Esophagus muscularis mucosa (tissue), 4 donors: Measurements from ENCODE around the gene FAM83F. TPM values are rescaled to one million over a fixed set of nuclear protein-coding genes. Genes with fewer than 3 reads are reported as not detected.

ENCODE experiments used
- DNase-seq: peaks from one replicate; pipeline ENCODE4 v3.0.0-alpha.2; 2017; ENCODE audit errors: extremely low spot score
- H3K27ac ChIP-seq, 4 donors: fragments of 200-600 bp; sonication (generic); replicated peaks in 1 of 4; 1 replicate in 3 of 4; 2 replicates in 1 of 4; pipeline ENCODE4 v1.5.1; 2016 to 2019; ENCODE audit warnings: mild to moderate bottlenecking in 1 of 4
- H3K27me3 ChIP-seq, 4 donors: fragments of 200-600 bp; sonication (generic); one replicate each; pipeline versions ENCODE4 v1.5.1 to v1.6.0; 2016 to 2019
- H3K36me3 ChIP-seq, 4 donors: fragments of 200-600 bp; sonication (generic); one replicate each; pipeline ENCODE4 v1.5.1; 2016 to 2019
- H3K4me1 ChIP-seq, 4 donors: fragments of 200-600 bp; sonication (generic); one replicate each; pipeline ENCODE4 v1.5.1; 2016 to 2019
- H3K4me3 ChIP-seq, 4 donors: fragments of 200-600 bp; sonication (generic); 1 replicate in 2 of 4; 2 replicates in 2 of 4; pipeline ENCODE4 v1.5.1; 2016 to 2019; ENCODE audit warnings: mild to moderate bottlenecking in 4 of 4, moderate library complexity in 1 of 4
- H3K9me3 ChIP-seq, 4 donors: fragments of 200-600 bp; sonication (generic); 1 replicate in 3 of 4; 2 replicates in 1 of 4; pipeline ENCODE4 v1.5.1; 2016 to 2019
- EP300 ChIP-seq: sonication (generic); formaldehyde crosslinking; IDR thresholded peaks from one replicate; pipeline ENCODE4 v1.6.1; 2017; ENCODE audit warnings: antibody characterized with exemption
- POLR2A ChIP-seq: fragments of 450-650 bp; IDR thresholded peaks from one replicate; pipeline ENCODE4 v1.6.1; 2017; ENCODE audit warnings: antibody characterized with exemption, moderate library complexity, mild to moderate bottlenecking, low read depth
- POLR2AphosphoS5 ChIP-seq, 2 donors: sonication (generic); formaldehyde crosslinking; IDR thresholded peaks; one replicate each; pipeline ENCODE4 v1.6.1; 2017; ENCODE audit warnings: antibody characterized with exemption in 2 of 2
- WGBS: methylation state at CpG from one replicate; pipeline ENCODE4 v1.1.5; 2018; 5-methylcytosine and 5-hydroxymethylcytosine counted together
- intact Hi-C: fragments of 100-400 bp; cut with DNase I; formaldehyde crosslinking; loops from one replicate; pipeline ENCODE4 v1.15.1; 2023
- total RNA-seq, 4 donors: library from RNA; depleted of rRNA; stranded (reverse); fragments of >200 nt; gene quantifications; one replicate each; pipeline versions ENCODE4 v1.1.0 to v1.2.1, GENCODE V29; 2016
- TF ChIP-seq, protein P1 (sequence below), 3 experiments: fragments of 200-600 bp in 2 of 3; fragments of 450-650 bp in 1 of 3; sonication (generic) in 2 of 3; IDR thresholded peaks; one replicate each; pipeline ENCODE4 v1.5.1; 2017 to 2019; ENCODE audit warnings: antibody characterized with exemption in 3 of 3, mild to moderate bottlenecking in 2 of 3, moderate library complexity in 1 of 3

Gene FAM83F
- total RNA-seq, 4 donors from 2014 or later, result 0.19 to 0.66 (median 0.41) TPM

DNA sequence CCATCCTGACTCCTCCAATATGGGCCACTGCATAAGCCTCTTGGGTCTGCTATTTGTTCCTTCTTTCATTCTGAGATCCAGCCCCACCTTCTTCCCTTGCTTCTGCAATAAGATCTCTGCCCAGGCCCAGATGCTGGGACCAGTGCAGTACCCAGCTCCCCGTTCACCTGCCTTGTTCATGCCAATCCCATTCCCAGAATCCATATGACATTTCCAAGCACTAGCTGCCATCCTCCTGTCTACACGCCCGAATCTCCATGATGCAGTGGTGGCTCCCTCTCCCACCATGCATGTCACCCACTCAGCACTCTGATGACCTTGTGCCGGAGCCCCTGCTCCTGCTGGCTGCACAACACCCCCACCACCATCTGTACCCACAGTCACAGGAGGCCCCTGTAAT, 11.4 kb upstream of the FAM83F start:
- Histone ChIP-seq H3K4me1 (no peaks in the 10 kb centered on the region), H3K27ac (no peak overlapping the region), H3K36me3 (no peaks in the 10 kb centered on the region), H3K9me3 (no peaks in the 10 kb centered on the region), H3K27me3 (peaks cover 0 to 46% (median 0%) of the 10 kb centered on the region in 4 donors), H3K4me3 (no peak overlapping the region)
- TF ChIP-seq, protein P1, sequence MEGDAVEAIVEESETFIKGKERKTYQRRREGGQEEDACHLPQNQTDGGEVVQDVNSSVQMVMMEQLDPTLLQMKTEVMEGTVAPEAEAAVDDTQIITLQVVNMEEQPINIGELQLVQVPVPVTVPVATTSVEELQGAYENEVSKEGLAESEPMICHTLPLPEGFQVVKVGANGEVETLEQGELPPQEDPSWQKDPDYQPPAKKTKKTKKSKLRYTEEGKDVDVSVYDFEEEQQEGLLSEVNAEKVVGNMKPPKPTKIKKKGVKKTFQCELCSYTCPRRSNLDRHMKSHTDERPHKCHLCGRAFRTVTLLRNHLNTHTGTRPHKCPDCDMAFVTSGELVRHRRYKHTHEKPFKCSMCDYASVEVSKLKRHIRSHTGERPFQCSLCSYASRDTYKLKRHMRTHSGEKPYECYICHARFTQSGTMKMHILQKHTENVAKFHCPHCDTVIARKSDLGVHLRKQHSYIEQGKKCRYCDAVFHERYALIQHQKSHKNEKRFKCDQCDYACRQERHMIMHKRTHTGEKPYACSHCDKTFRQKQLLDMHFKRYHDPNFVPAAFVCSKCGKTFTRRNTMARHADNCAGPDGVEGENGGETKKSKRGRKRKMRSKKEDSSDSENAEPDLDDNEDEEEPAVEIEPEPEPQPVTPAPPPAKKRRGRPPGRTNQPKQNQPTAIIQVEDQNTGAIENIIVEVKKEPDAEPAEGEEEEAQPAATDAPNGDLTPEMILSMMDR (IDR thresholded peaks at IDR 0.05), result no peak
- TF ChIP-seq POLR2A (no peak), POLR2AphosphoS5 (IDR thresholded peaks at IDR 0.05) (no peak), EP300 (no peak)
- DNase-seq, result no peak
- intact Hi-C loops, result no loop called here
- WGBS, result 95% methylated on average over 4 of the region's 4 CpGs

DNA sequence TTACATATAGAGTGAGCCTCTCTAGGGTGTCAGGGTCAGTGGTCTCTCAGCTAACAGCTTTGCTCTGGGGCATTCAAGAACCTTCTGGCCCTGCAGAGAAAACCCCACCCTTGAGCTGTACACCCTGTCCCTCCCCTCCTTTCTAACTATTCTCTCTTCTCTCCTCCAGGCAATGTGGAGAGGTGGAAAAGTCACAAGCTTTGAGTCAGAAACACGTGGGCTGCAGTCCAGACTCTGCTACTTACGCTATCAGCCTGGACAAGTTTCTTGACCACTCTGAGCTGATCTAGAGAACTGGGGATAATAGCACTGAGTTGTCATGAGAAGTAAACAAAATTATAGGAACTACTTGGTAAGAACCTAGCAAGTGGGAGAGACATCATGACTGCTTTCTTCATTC, 10.7 kb upstream of the FAM83F start:
- Histone ChIP-seq H3K27me3 (peaks cover 0 to 43% (median 0%) of the 10 kb centered on the region in 4 donors), H3K4me1 (no peaks in the 10 kb centered on the region), H3K36me3 (no peaks in the 10 kb centered on the region), H3K4me3 (no peak overlapping the region), H3K27ac (no peak overlapping the region), H3K9me3 (no peaks in the 10 kb centered on the region)
- no peak for DNase-seq
- 73% methylated on average over 2 of the region's 2 CpGs for WGBS
- intact Hi-C loops, result no loop called here
- no peak for TF ChIP-seq POLR2AphosphoS5 (IDR thresholded peaks at IDR 0.05)
- TF ChIP-seq, protein P1 (IDR thresholded peaks at IDR 0.05), result no peak
- no peak for TF ChIP-seq EP300
- TF ChIP-seq POLR2A, result no peak

DNA sequence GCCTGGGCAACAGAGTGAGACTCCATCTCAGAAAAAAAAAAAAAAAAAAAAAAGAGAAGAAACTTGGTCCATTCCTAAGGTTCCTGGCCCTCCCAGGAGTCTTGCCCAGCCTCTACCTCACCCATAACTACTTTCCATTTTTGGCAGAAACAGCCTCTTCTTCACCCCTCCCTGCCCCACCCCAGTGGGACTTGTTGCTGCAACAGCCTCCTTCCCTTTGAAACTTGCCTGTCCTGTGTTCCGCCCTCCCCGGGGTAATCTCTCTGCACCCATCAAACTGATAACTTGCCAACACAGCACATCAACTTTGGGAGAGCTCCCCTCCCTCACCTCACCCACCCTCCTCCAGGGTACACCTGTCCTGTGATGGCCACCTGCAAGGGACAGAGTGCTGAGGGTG, 10.0 kb upstream of the FAM83F start:
- Histone ChIP-seq H3K4me3 (no peak overlapping the region), H3K27ac (no peak overlapping the region), H3K4me1 (no peaks in the 10 kb centered on the region), H3K27me3 (peaks cover 0 to 40% (median 0%) of the 10 kb centered on the region in 4 donors), H3K9me3 (no peaks in the 10 kb centered on the region), H3K36me3 (no peaks in the 10 kb centered on the region)
- TF ChIP-seq POLR2AphosphoS5 (IDR thresholded peaks at IDR 0.05), result no peak
- no peak for TF ChIP-seq EP300
- TF ChIP-seq, protein P1 (IDR thresholded peaks at IDR 0.05), result no peak
- TF ChIP-seq POLR2A, result no peak
- WGBS, result 95% methylated on average over 2 of the region's 2 CpGs
- intact Hi-C loops, result no loop called here
- DNase-seq, result no peak

DNA sequence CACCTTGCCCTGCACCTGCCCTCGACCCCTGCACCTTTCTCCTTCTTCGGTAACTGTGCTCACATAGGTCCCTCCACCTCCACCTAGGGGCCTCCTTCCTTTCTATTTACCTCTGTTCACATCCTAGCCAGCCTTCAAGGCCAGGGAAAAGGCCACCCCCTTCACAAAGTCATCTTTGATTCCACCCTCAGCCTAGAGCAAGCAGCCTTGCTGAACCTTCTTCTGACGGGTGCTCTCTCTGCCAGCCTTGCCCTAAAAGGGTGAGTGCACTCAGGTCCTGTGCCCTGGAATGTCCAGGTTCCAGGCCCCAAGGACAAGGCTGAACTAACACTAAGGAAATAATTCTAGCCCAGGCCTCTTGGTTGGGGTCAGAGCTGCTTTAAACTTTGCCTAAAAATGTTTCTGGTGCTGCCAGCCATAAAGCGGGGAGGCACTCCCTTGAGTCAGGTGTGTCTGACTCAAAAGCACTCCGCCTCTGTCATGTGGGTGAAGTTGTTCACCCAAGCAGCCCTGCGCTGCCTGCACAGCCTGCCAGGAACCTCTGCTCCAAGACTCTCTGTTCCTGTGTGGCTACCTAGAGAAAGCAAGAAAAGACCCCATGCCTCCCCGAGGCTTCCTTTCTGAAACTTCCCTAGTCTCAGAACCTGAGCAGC, 9.2 kb upstream of the FAM83F start:
- H3K27me3 ChIP-seq, result peaks cover 0 to 36% (median 0%) of the 10 kb centered on the region in 4 donors
- no peaks in the 10 kb centered on the region for H3K9me3 ChIP-seq
- no peak for DNase-seq
- H3K27ac ChIP-seq, result no peak overlapping the region
- no peaks in the 10 kb centered on the region for H3K4me1 ChIP-seq
- no peak overlapping the region for H3K4me3 ChIP-seq
- intact Hi-C loops, result no loop called here
- H3K36me3 ChIP-seq, result no peaks in the 10 kb centered on the region
- TF ChIP-seq, protein P1 (IDR thresholded peaks at IDR 0.05), result no peak
- TF ChIP-seq EP300 (no peak), POLR2A (no peak), POLR2AphosphoS5 (IDR thresholded peaks at IDR 0.05) (no peak)
- 87% methylated on average over 5 of the region's 7 CpGs for WGBS
